Right lobe of liver (tissue), 6 donors: ENCODE measurements around the gene RFX3. TPM values are rescaled to one million over a fixed set of nuclear protein-coding genes. Genes with fewer than 3 reads are reported as not detected.

Source experiments
- ATAC-seq, 4 donors: fragments of 200-7000 bp; cut with Tn5 transposase; one replicate each; pipeline ENCODE4 v1.9.1; 2020; ENCODE audit warnings: mild to moderate bottlenecking in 4 of 4, moderate library complexity in 4 of 4
- DNase-seq, 3 donors: peaks; one replicate each; pipeline ENCODE4 v3.0.0-alpha.2; 2020
- H3K27ac ChIP-seq, 3 donors: fragments of 200-600 bp; one replicate each; pipeline ENCODE4 v1.8.0; 2022
- H3K27me3 ChIP-seq, 2 donors: fragments of 200-600 bp; one replicate each; pipeline ENCODE4 v1.8.0; 2022
- H3K36me3 ChIP-seq, 4 donors: fragments of 200-600 bp; sonication (generic) in 1 of 4; one replicate each; pipeline versions ENCODE4 v1.5.1 to v1.8.0; 2017 to 2022; ENCODE audit warnings: control low read depth in 1 of 4
- H3K4me1 ChIP-seq, 4 donors: fragments of 200-600 bp; sonication (generic) in 1 of 4; one replicate each; pipeline versions ENCODE4 v1.5.1 to v1.8.0; 2017 to 2022; ENCODE audit warnings: control low read depth in 1 of 4
- H3K4me3 ChIP-seq, 3 donors: fragments of 200-600 bp; one replicate each; pipeline ENCODE4 v1.8.0; 2022
- H3K9me3 ChIP-seq, 4 donors: fragments of 200-600 bp; sonication (generic) in 1 of 4; one replicate each; pipeline versions ENCODE4 v1.5.1 to v1.8.0; 2017 to 2022; ENCODE audit warnings: control low read depth in 1 of 4
- CTCF ChIP-seq, 4 donors: fragments of 200-600 bp in 3 of 4; fragments of 450-650 bp in 1 of 4; IDR thresholded peaks; one replicate each; pipeline versions ENCODE4 v1.5.1 to v1.8.0; 2016 to 2022; ENCODE audit warnings: antibody characterized with exemption in 4 of 4, mild to moderate bottlenecking in 2 of 4
- POLR2A ChIP-seq: fragments of 450-650 bp; IDR thresholded peaks from one replicate; pipeline ENCODE4 v1.6.1; 2017; ENCODE audit warnings: antibody characterized with exemption, mild to moderate bottlenecking
- WGBS: methylation state at CpG from one replicate; pipeline ENCODE4 v1.1.6; 2018; ENCODE audit warnings: low coverage, low lambda C conversion rate; ENCODE audit not compliant: insufficient coverage; ENCODE audit errors: missing lambda C conversion rate; 5-methylcytosine and 5-hydroxymethylcytosine counted together
- intact Hi-C, 2 donors: fragments of 100-400 bp; cut with DNase I; formaldehyde crosslinking; loops; one replicate each; pipeline versions ENCODE4 v1.11.2 to v1.14.1; 2022
- long read RNA-seq: library from polyadenylated mRNA; unstranded; transcript quantifications from one replicate; pipeline ENCODE4 v2.0.0, GENCODE V29; 2019
- total RNA-seq, 6 experiments: library from RNA; depleted of rRNA in 2 of 6; stranded (reverse); fragments of >200 nt in 2 of 6; fragmentation: NEBNext Ultra II Directional in 3 of 6; extraction: Animal tissue kit (Norgen Biotek cat#: 25700) in 3 of 6; gene quantifications; one replicate each; pipeline versions ENCODE4 v1.1.0 to v1.2.4, GENCODE V29; 2016 to 2023
- donor health status: DM: no; HTN: yes; CAD: no.
- donor health status: DM: no; HTN: no; CAD: no.
- donor health status: DM: no; HTN: no; CAD: no.
- donor health status: DM: no; HTN: yes; CAD: no.
- donor health status: DM: no; HTN: yes; CAD: no.

RFX3 gene
- 1 to 10 TPM; 1.4 to 2.5 (median 1.8) TPM for total RNA-seq
- long read RNA-seq = 0 reads

DNA sequence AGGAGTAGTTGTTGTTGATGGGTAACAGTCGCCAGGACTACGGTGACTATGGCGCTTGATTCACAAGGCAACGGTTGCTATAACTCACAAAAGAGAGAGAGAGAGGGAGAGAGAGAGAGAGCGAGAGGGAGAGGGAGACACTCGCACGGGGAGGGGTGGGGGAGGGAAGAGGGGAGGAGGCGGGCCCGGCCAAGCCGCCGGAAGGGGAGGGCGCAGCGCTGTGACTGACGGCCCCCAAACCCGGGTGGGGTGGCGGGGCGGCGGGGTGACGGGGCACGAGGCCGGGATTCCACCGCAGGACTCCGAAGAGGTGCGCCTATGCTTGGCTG, at the start of gene RFX3:
Gene RFX3, minus strand, starts transcription at position 166 of the 329 bp plus-strand sequence. CDS start 130,413 bp downstream, outside the sequence.
- peak; percentile 92 to 97 (median 94) for ATAC-seq
- H3K4me1 ChIP-seq = peaks cover 0 to 8% (median 2%) of the 10 kb centered on the region in 4 donors
- TF ChIP-seq POLR2A (no peak), CTCF (IDR thresholded peaks at IDR 0.05) (no peak)

DNA sequence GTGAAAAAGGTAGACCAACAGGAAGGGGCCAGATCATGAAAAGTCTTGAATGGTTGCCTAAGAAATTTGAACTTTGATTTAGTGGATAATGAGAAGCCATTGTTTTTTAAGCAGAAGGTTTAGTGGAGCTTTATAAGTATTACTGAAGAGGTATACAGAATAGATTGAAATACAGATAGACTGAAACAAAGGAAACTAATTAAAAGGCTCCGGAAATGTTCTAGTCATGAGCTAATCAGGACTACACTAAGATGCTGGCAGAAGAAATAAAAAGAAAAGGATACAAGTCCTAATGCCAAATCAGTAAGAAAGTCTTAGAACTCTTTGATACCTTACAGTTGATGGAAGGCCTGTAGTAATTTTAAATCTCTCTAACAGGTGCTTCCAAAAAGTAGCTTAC, 45.7 kb upstream of the RFX3 start:
- 90% methylated on average over 1 of the region's 1 CpG for WGBS
- no peaks in the 10 kb centered on the region for H3K27me3 ChIP-seq
- TF ChIP-seq POLR2A (no peak), CTCF (IDR thresholded peaks at IDR 0.05) (no peak)
- DNase-seq = no peak
- no peaks in the 10 kb centered on the region for H3K36me3 ChIP-seq
- no peaks in the 10 kb centered on the region for H3K4me1 ChIP-seq
- no peak overlapping the region for H3K27ac ChIP-seq
- intact Hi-C loops = no loop called here
- no peak overlapping the region for H3K4me3 ChIP-seq
- H3K9me3 ChIP-seq = no peaks in the 10 kb centered on the region
- no peak for ATAC-seq

More for the DNA sequence above, at the start of gene RFX3:
- peak within 1 kb of the TSS; percentile 99 to 100 (median 100) for H3K27ac ChIP-seq
- no peaks in the 10 kb centered on the region for H3K27me3 ChIP-seq
- no peaks in the 10 kb centered on the region for H3K9me3 ChIP-seq
- 0% methylated on average over 12 of the region's 24 CpGs for WGBS
- peak; percentile 93 to 95 (median 93) for DNase-seq
- peak within 1 kb of the TSS; percentile 53 to 85 (median 73) for H3K4me3 ChIP-seq
- no peaks in the 10 kb centered on the region for H3K36me3 ChIP-seq
- intact Hi-C loops = no loop called here

DNA sequence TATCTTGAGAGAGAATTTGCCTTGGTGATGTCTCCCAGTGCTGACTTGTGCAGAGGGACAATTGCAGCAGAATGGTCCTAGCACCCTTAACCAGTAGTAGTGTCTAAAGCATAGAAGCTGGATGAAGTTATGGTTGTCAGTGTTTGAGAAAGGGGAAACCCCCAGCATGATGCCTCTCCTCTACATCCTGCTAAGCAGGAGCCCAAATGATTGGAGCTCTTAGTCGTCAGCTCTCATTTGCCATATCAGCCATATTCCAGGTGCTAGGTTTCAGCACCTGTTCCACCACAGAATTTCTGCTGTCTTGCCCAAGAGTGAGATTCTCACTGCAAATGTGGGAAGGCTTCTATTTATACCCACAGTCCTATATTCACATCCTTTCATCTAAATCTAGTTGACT, 43.7 kb upstream of the RFX3 start:
- Histone ChIP-seq H3K36me3 (no peaks in the 10 kb centered on the region), H3K9me3 (no peaks in the 10 kb centered on the region), H3K4me1 (no peaks in the 10 kb centered on the region), H3K4me3 (no peak overlapping the region), H3K27ac (no peak overlapping the region), H3K27me3 (no peaks in the 10 kb centered on the region)
- WGBS = no CpG with 5 or more reads among the region's 1 CpG
- intact Hi-C loops = no loop called here
- TF ChIP-seq POLR2A = no peak
- TF ChIP-seq CTCF (IDR thresholded peaks at IDR 0.05) = no peak
- DNase-seq (no peak), ATAC-seq (no peak)

- WGBS = 88% methylated on average over 6 of the region's 6 CpGs
- intact Hi-C loops = no loop called here
- H3K27ac ChIP-seq = no peak overlapping the region
- H3K27me3 ChIP-seq = no peaks in the 10 kb centered on the region
- ATAC-seq = no peak
- H3K4me3 ChIP-seq = no peak overlapping the region
- no peaks in the 10 kb centered on the region for H3K9me3 ChIP-seq
- no peaks in the 10 kb centered on the region for H3K4me1 ChIP-seq
- TF ChIP-seq POLR2A (no peak), CTCF (IDR thresholded peaks at IDR 0.05) (no peak)
- DNase-seq = no peak
- no peaks in the 10 kb centered on the region for H3K36me3 ChIP-seq
Observed at GRCh38 chr9:3567988-3568387, 42.2 kb upstream of the RFX3 start.
